Measurements from ENCODE around the gene ACTL6B.

- TF ChIP-seq, protein P1, sequence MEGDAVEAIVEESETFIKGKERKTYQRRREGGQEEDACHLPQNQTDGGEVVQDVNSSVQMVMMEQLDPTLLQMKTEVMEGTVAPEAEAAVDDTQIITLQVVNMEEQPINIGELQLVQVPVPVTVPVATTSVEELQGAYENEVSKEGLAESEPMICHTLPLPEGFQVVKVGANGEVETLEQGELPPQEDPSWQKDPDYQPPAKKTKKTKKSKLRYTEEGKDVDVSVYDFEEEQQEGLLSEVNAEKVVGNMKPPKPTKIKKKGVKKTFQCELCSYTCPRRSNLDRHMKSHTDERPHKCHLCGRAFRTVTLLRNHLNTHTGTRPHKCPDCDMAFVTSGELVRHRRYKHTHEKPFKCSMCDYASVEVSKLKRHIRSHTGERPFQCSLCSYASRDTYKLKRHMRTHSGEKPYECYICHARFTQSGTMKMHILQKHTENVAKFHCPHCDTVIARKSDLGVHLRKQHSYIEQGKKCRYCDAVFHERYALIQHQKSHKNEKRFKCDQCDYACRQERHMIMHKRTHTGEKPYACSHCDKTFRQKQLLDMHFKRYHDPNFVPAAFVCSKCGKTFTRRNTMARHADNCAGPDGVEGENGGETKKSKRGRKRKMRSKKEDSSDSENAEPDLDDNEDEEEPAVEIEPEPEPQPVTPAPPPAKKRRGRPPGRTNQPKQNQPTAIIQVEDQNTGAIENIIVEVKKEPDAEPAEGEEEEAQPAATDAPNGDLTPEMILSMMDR (conservative IDR thresholded peaks at IDR 0.05 in 1 of 2, IDR thresholded peaks at IDR 0.05 in 1 of 2; ENCODE audit: extremely low read depth in 1 of 2, insufficient read depth in 1 of 2, low read depth in 1 of 2, low read length in 2 of 2), result no peak
- TF ChIP-seq EZH2 (IDR thresholded peaks at IDR 0.05; ENCODE audit: borderline replicate concordance, low read length), result no peak
Observed at GRCh38 chr7:100684534-100685042, 28.3 kb upstream of the ACTL6B start.

Measured in mammary epithelial cell (primary cell).